ENCODE measurements around the gene TPPP2. TPM values are rescaled to one million over a fixed set of nuclear protein-coding genes. Genes with fewer than 3 reads are reported as not detected.
A peak's percentile ranks its signal among the peaks of the same experiment; 100 is the strongest.

Gene TPPP2
- total and polyA plus RNA-seq, 2 experiments from 2014 or later = 0.39 to 0.92 TPM

- H3K9me3 ChIP-seq (ENCODE audit: low read depth) = no peaks in the 10 kb centered on the region
- DNase-seq (ENCODE audit: low read depth in 1 of 2, low spot score in 1 of 2) = no peak
- peaks cover 9% of the 10 kb centered on the region for H3K4me1 ChIP-seq (ENCODE audit: low read depth)
- TF ChIP-seq, protein P1, sequence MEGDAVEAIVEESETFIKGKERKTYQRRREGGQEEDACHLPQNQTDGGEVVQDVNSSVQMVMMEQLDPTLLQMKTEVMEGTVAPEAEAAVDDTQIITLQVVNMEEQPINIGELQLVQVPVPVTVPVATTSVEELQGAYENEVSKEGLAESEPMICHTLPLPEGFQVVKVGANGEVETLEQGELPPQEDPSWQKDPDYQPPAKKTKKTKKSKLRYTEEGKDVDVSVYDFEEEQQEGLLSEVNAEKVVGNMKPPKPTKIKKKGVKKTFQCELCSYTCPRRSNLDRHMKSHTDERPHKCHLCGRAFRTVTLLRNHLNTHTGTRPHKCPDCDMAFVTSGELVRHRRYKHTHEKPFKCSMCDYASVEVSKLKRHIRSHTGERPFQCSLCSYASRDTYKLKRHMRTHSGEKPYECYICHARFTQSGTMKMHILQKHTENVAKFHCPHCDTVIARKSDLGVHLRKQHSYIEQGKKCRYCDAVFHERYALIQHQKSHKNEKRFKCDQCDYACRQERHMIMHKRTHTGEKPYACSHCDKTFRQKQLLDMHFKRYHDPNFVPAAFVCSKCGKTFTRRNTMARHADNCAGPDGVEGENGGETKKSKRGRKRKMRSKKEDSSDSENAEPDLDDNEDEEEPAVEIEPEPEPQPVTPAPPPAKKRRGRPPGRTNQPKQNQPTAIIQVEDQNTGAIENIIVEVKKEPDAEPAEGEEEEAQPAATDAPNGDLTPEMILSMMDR (IDR thresholded peaks at IDR 0.05; ENCODE audit: low read depth, low read length) = no peak
- H3K36me3 ChIP-seq = no peaks in the 10 kb centered on the region
- no peak overlapping the region for H3K27ac ChIP-seq
- no peaks in the 10 kb centered on the region for H3K27me3 ChIP-seq
- no peak overlapping the region for H3K4me3 ChIP-seq
Observed at GRCh38 chr14:21043974-21044618, 14.1 kb downstream of the TPPP2 start.

DNA sequence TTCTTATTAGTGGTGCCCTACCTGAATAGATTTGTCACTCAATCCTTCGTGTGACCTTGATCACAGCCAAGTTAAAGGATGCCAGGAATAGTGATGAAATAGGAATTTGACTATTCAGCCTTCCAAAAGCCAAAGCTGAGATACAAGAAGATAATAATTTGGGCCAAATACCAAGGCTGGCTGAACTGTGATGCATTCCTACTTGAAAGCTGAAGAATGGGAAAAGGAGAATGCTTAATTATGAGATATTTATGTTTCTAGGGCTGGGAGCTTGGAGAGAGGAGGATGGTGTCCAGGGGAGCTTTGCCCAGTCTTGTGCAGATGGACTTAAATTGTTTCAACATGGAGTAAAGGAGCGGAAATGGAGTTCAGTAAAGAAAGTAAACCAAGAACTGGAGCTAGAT, 17.4 kb downstream of the TPPP2 start:
- TF ChIP-seq, protein P1 (IDR thresholded peaks at IDR 0.05; ENCODE audit: low read depth, low read length) = no peak
- Histone ChIP-seq H3K4me3 (no peak overlapping the region), H3K27ac (no peak overlapping the region), H3K9me3 (ENCODE audit: low read depth) (no peaks in the 10 kb centered on the region), H3K4me1 (ENCODE audit: low read depth) (no peaks in the 10 kb centered on the region), H3K27me3 (no peaks in the 10 kb centered on the region), H3K36me3 (no peaks in the 10 kb centered on the region)
- DNase-seq (ENCODE audit: low read depth in 1 of 2, low spot score in 1 of 2) = peak in 1 of 2 donors; percentile 54

DNA sequence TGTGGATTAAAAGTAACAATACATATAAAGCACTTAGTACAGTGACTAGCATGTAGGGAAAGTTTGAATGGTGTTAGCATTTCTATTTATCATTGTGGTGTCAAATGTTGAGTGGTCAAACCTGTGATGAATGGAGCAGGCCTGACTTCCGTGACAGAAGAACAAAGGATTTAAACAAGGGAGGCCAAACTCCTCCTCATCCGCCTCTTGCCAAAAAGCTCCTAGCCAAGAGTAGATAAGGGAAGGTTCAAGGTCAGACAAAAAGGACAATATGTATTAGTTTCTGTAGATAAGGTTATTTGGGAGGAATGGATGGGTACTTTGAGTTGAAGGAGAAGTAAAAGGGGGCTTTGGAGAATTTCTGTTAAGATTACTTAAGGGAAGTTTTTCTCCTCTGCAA, 18.6 kb downstream of the TPPP2 start:
- no peak overlapping the region for H3K4me3 ChIP-seq
- no peaks in the 10 kb centered on the region for H3K36me3 ChIP-seq
- no peaks in the 10 kb centered on the region for H3K4me1 ChIP-seq (ENCODE audit: low read depth)
- H3K27me3 ChIP-seq = no peaks in the 10 kb centered on the region
- DNase-seq (ENCODE audit: low read depth in 1 of 2, low spot score in 1 of 2) = no peak
- H3K27ac ChIP-seq = no peak overlapping the region
- TF ChIP-seq, protein P1 (IDR thresholded peaks at IDR 0.05; ENCODE audit: low read depth, low read length) = no peak
- no peaks in the 10 kb centered on the region for H3K9me3 ChIP-seq (ENCODE audit: low read depth)

GRCh38 chr14:21049271-21049673, 19.3 kb downstream of the TPPP2 start:
- no peak overlapping the region for H3K4me3 ChIP-seq
- no peaks in the 10 kb centered on the region for H3K36me3 ChIP-seq
- no peak overlapping the region for H3K27ac ChIP-seq
- H3K9me3 ChIP-seq (ENCODE audit: low read depth) = no peaks in the 10 kb centered on the region
- peak in 1 of 2 donors; percentile 56 for DNase-seq (ENCODE audit: low read depth in 1 of 2, low spot score in 1 of 2)
- H3K27me3 ChIP-seq = no peaks in the 10 kb centered on the region
- H3K4me1 ChIP-seq (ENCODE audit: low read depth) = no peaks in the 10 kb centered on the region
- TF ChIP-seq, protein P1 (IDR thresholded peaks at IDR 0.05; ENCODE audit: low read depth, low read length) = no peak

DNA sequence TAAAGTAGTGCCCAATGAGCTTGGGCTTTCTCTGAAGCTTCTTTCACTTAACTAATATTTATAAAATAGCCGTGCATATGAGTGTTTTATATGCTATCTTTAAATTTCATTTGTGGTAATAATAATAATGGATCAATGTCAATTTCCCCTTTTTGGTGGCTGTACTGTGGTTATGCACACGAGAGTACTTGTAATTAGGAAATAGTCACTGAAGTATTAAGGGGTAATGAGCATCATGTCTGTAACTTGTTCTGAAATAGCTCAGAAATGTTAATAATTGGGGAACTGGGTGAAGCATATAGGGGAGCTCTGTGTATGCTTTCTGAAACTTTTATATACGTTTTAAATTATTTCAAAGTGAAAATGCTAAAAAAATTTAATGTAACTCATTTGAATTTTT, 20.6 kb downstream of the TPPP2 start:
- Histone ChIP-seq H3K4me1 (ENCODE audit: low read depth) (no peaks in the 10 kb centered on the region), H3K27me3 (no peaks in the 10 kb centered on the region), H3K36me3 (no peaks in the 10 kb centered on the region), H3K4me3 (no peak overlapping the region), H3K9me3 (ENCODE audit: low read depth) (no peaks in the 10 kb centered on the region), H3K27ac (no peak overlapping the region)
- TF ChIP-seq, protein P1 (IDR thresholded peaks at IDR 0.05; ENCODE audit: low read depth, low read length) = no peak
- DNase-seq (ENCODE audit: low read depth in 1 of 2, low spot score in 1 of 2) = no peak

All from cardiac muscle cell (in vitro differentiated cells and primary cell).